ENCODE results near the gene CNTNAP2.
"Not testable (repeated sequence)": the region's sequence is repeated elsewhere in the genome, so short reads cannot be mapped to it uniquely, and the experiment has no call there.

Gene CNTNAP2

GRCh38 chr7:148437043-148437442, 2320.4 kb downstream of the CNTNAP2 start:
- no peak for DNase-seq

GRCh38 chr7:148442141-148442655, 2325.6 kb downstream of the CNTNAP2 start:
- DNase-seq = no peak

- no peak for DNase-seq
Observed at GRCh38 chr7:148442933-148443332, 2326.3 kb downstream of the CNTNAP2 start.

- DNase-seq = no peak
Observed at GRCh38 chr7:148445260-148446044, 2328.9 kb downstream of the CNTNAP2 start.

- DNase-seq = no peak
Observed at GRCh38 chr7:148447221-148447849, 2330.7 kb downstream of the CNTNAP2 start.

- not testable (repeated sequence) for DNase-seq
Observed at GRCh38 chr7:148451526-148451925, 2334.9 kb downstream of the CNTNAP2 start.

GRCh38 chr7:148456351-148456750, 2339.8 kb downstream of the CNTNAP2 start:
- DNase-seq = no peak

- no peak for DNase-seq
Observed at GRCh38 chr7:148457310-148457921, 2340.8 kb downstream of the CNTNAP2 start.

- no peak for DNase-seq
Observed at GRCh38 chr7:148458263-148458662, 2341.7 kb downstream of the CNTNAP2 start.

GRCh38 chr7:148461392-148462179, 2345.0 kb downstream of the CNTNAP2 start:
- DNase-seq = no peak

GRCh38 chr7:148462774-148463173, 2346.2 kb downstream of the CNTNAP2 start:
- DNase-seq = not testable (repeated sequence)

GRCh38 chr7:148463210-148463609, 2346.6 kb downstream of the CNTNAP2 start:
- DNase-seq = no peak

- no peak for DNase-seq
Observed at GRCh38 chr7:148464947-148465346, 2348.3 kb downstream of the CNTNAP2 start.

GRCh38 chr7:148465441-148465840, 2348.8 kb downstream of the CNTNAP2 start:
- not testable (repeated sequence) for DNase-seq

GRCh38 chr7:148466120-148466519, 2349.5 kb downstream of the CNTNAP2 start:
- DNase-seq = no peak

- no peak for DNase-seq
Observed at GRCh38 chr7:148468700-148469098, 2352.1 kb downstream of the CNTNAP2 start.
